WTC11 (cell line): ENCODE data around the gene KHSRP. TPM values are rescaled to one million over a fixed set of nuclear protein-coding genes. Genes with fewer than 3 reads are reported as not detected.

ENCODE experiments used
- ATAC-seq: fragments of 200-7000 bp; cut with Tn5 transposase; 2 replicates; pipeline ENCODE4 v1.10.0; 2021; ENCODE audit warnings: mild to moderate bottlenecking, moderate library complexity
- CTCF ChIA-PET: fragments of 300-600 bp; sonication (Branson Sonifier 250); formaldehyde crosslinking; loops from one replicate; lab custom pipeline; 2021; ENCODE audit warnings: antibody characterized with exemption; lab: Charles Lee
- POLR2A ChIA-PET: fragments of 350-600 bp; sonication (Branson Sonifier 250); formaldehyde crosslinking; loops from one replicate; lab custom pipeline; 2021; ENCODE audit warnings: antibody characterized with exemption; lab: Charles Lee
- DNase-seq: peaks from one replicate; pipeline ENCODE4 v3.0.0; 2021; ENCODE audit warnings: low spot score
- H3K27ac Mint-ChIP-seq: 2 replicates; pipeline ENCODE4 v1.8.0; 2021; ENCODE audit warnings: mixed read lengths
- H3K27me3 Mint-ChIP-seq: 2 replicates; pipeline ENCODE4 v1.8.0; 2021; ENCODE audit warnings: low read depth, mild to moderate bottlenecking, moderate library complexity, mixed read lengths
- H3K36me3 Mint-ChIP-seq: 2 replicates; pipeline ENCODE4 v1.8.0; 2021; ENCODE audit warnings: mixed read lengths
- H3K4me1 Mint-ChIP-seq: 2 replicates; pipeline ENCODE4 v1.8.0; 2022; ENCODE audit warnings: mixed read lengths
- H3K4me3 Mint-ChIP-seq: 2 replicates; pipeline ENCODE4 v1.8.0; 2021; ENCODE audit warnings: mild to moderate bottlenecking, moderate library complexity, mixed read lengths
- H3K9me3 Mint-ChIP-seq: 2 replicates; pipeline ENCODE4 v1.8.0; 2021; ENCODE audit warnings: mixed read lengths
- ARID4B ChIP-seq: sonication (generic); formaldehyde crosslinking; IDR thresholded peaks from 2 replicates; pipeline ENCODE4 v1.8.0; 2023; ENCODE audit warnings: missing genetic modification reagents, mild to moderate bottlenecking, borderline replicate concordance
- E2F1 ChIP-seq: sonication (generic); formaldehyde crosslinking; IDR thresholded peaks from 2 replicates; pipeline ENCODE4 v1.8.0; 2022; ENCODE audit warnings: mild to moderate bottlenecking, missing genetic modification reagents
- GRHL2 ChIP-seq: fragments of 250-450 bp; sonication (Bioruptor Pico); IDR thresholded peaks from 2 replicates; pipeline ENCODE4 v1.8.0; 2022; ENCODE audit warnings: mild to moderate bottlenecking, moderate library complexity; ENCODE audit not compliant: insufficient replicate concordance, severe bottlenecking
- HMGA2 ChIP-seq: fragments of 250-450 bp; sonication (Bioruptor Pico); IDR thresholded peaks from 2 replicates; pipeline ENCODE4 v1.4.0; 2021; ENCODE audit warnings: mild to moderate bottlenecking, moderate library complexity
- MAX ChIP-seq: sonication (generic); formaldehyde crosslinking; IDR thresholded peaks from 2 replicates; pipeline ENCODE4 v1.8.0; 2022; ENCODE audit warnings: mild to moderate bottlenecking, missing genetic modification reagents
- NFYB ChIP-seq: sonication (generic); formaldehyde crosslinking; conservative IDR thresholded peaks from 2 replicates; pipeline ENCODE4 v1.8.0; 2022; ENCODE audit warnings: low read depth, missing genetic modification reagents
- PREB ChIP-seq: sonication (generic); formaldehyde crosslinking; IDR thresholded peaks from 2 replicates; pipeline ENCODE4 v1.8.1; 2022; ENCODE audit warnings: mild to moderate bottlenecking, missing genetic modification reagents, moderate library complexity, borderline replicate concordance
- SOX15 ChIP-seq: fragments of 250-450 bp; sonication (Bioruptor Pico); IDR thresholded peaks from 2 replicates; pipeline ENCODE4 v1.9.0; 2021; ENCODE audit warnings: mild to moderate bottlenecking
- USF1 ChIP-seq: sonication (generic); formaldehyde crosslinking; IDR thresholded peaks from 2 replicates; pipeline ENCODE4 v1.8.0; 2022; ENCODE audit warnings: mild to moderate bottlenecking, missing genetic modification reagents
- USF2 ChIP-seq: sonication (generic); formaldehyde crosslinking; IDR thresholded peaks from 2 replicates; pipeline ENCODE4 v1.8.1; 2023; ENCODE audit warnings: mild to moderate bottlenecking, missing genetic modification reagents, moderate library complexity
- ZNF232 ChIP-seq: sonication (generic); formaldehyde crosslinking; IDR thresholded peaks from 2 replicates; pipeline ENCODE4 v1.8.0; 2022; ENCODE audit warnings: mild to moderate bottlenecking, missing genetic modification reagents
- ZNF281 ChIP-seq: sonication (generic); formaldehyde crosslinking; IDR thresholded peaks from 2 replicates; pipeline ENCODE4 v1.8.0; 2023; ENCODE audit warnings: mild to moderate bottlenecking, missing genetic modification reagents
- ZNF423 ChIP-seq: fragments of 250-450 bp; sonication (Bioruptor Pico); IDR thresholded peaks from 2 replicates; pipeline ENCODE4 v2.1.2; 2022; ENCODE audit warnings: mild to moderate bottlenecking, moderate library complexity
- ZSCAN18 ChIP-seq: fragments of 250-450 bp; sonication (Bioruptor Pico); IDR thresholded peaks from 2 replicates; pipeline ENCODE4 v2.1.2; 2022; ENCODE audit warnings: mild to moderate bottlenecking, moderate library complexity
- total RNA-seq: library from RNA; stranded (reverse); gene quantifications from 3 replicates; pipeline ENCODE4 v1.2.3, GENCODE V29; 2021

KHSRP gene
- total RNA-seq, 1 experiment from 2014 or later = 572 TPM

- Mint-ChIP-seq H3K27ac (no peak overlapping the region), H3K27me3 (no peaks in the 10 kb centered on the region), H3K36me3 (peaks cover 63% of the 10 kb centered on the region), H3K9me3 (peaks cover 5% of the 10 kb centered on the region; the same call in 1 of the 2 replicates), H3K4me3 (no peak overlapping the region), H3K4me1 (no peaks in the 10 kb centered on the region)
- ChIA-PET CTCF (no interaction called here), POLR2A (no interaction called here)
- ATAC-seq (no peak), DNase-seq (no peak)
- no peak for TF ChIP-seq USF2 (CRISPR knock-in tag)
- TF ChIP-seq ZNF281 (CRISPR knock-in tag) = no peak
- TF ChIP-seq PREB (CRISPR knock-in tag) = no peak
- no peak for TF ChIP-seq ZNF423 (CRISPR knock-in tag)
- TF ChIP-seq HMGA2 (CRISPR knock-in tag) = no peak
- TF ChIP-seq ZNF232 (CRISPR knock-in tag) = no peak
- no peak for TF ChIP-seq E2F1
- no peak for TF ChIP-seq MAX (CRISPR knock-in tag)
- no peak for TF ChIP-seq ARID4B (CRISPR knock-in tag)
- TF ChIP-seq ZSCAN18 (CRISPR knock-in tag) = no peak
- TF ChIP-seq SOX15 (CRISPR knock-in tag) = no peak
- no peak for TF ChIP-seq USF1 (CRISPR knock-in tag)
- TF ChIP-seq NFYB (CRISPR knock-in tag) = no peak
- no peak for TF ChIP-seq GRHL2 (CRISPR knock-in tag)
Observed at GRCh38 chr19:6383188-6383587, 41.4 kb downstream of the KHSRP start.
